Heart right ventricle (tissue), 16 donors: ENCODE results near the gene MBNL1. TPM values are rescaled to one million over a fixed set of nuclear protein-coding genes. Genes with fewer than 3 reads are reported as not detected.

Experiments
- ATAC-seq, 8 donors: fragments of 200-7000 bp; cut with Tn5 transposase; one replicate each; pipeline ENCODE4 v1.9.1; 2020; ENCODE audit warnings: mild to moderate bottlenecking in 8 of 8, moderate library complexity in 8 of 8, moderate number of reproducible peaks in 1 of 8
- DNase-seq, 2 donors: peaks; one replicate each; pipeline ENCODE4 v3.0.0-alpha.2; 2020
- H3K27ac ChIP-seq, 10 donors: fragments of 200-600 bp; sonication (generic) in 2 of 10; one replicate each; pipeline versions ENCODE4 v1.5.0 to v1.8.0; 2020 to 2022; ENCODE audit warnings: mild to moderate bottlenecking in 3 of 10
- H3K27me3 ChIP-seq, 7 donors: fragments of 200-600 bp; one replicate each; pipeline ENCODE4 v1.8.0; 2021 to 2022; ENCODE audit warnings: mild to moderate bottlenecking in 2 of 7
- H3K36me3 ChIP-seq, 9 donors: fragments of 200-600 bp; sonication (generic) in 1 of 9; one replicate each; pipeline versions ENCODE4 v1.5.0 to v1.8.0; 2020 to 2022; ENCODE audit warnings: mild to moderate bottlenecking in 2 of 9
- H3K4me1 ChIP-seq, 9 donors: fragments of 200-600 bp; sonication (generic) in 1 of 9; one replicate each; pipeline versions ENCODE4 v1.5.0 to v1.8.0; 2020 to 2022; ENCODE audit warnings: mild to moderate bottlenecking in 4 of 9
- H3K4me3 ChIP-seq, 10 donors: fragments of 200-600 bp; sonication (generic) in 2 of 10; one replicate each; pipeline versions ENCODE4 v1.5.0 to v1.8.0; 2020 to 2022; ENCODE audit warnings: mild to moderate bottlenecking in 7 of 10, moderate library complexity in 2 of 10
- H3K9me3 ChIP-seq, 11 donors: fragments of 200-600 bp in 10 of 11; sonication (generic) in 2 of 11; one replicate each; pipeline versions ENCODE4 v1.5.0 to v1.8.0; 2013 to 2022; ENCODE audit warnings: mild to moderate bottlenecking in 2 of 11, control low read depth in 1 of 11, moderate library complexity in 1 of 11
- CTCF ChIP-seq, 9 donors: fragments of 200-600 bp; sonication (generic) in 2 of 9; IDR thresholded peaks; one replicate each; pipeline versions ENCODE4 v1.5.0 to v1.8.0; 2021 to 2022; ENCODE audit warnings: antibody characterized with exemption in 9 of 9, mild to moderate bottlenecking in 5 of 9, moderate library complexity in 1 of 9
- WGBS, 2 donors: extraction: QIAGEN DNeasy Blood & Tissue Kit; methylation state at CpG; one replicate each; pipeline ENCODE4 v1.1.7; 2013; ENCODE audit warnings: inconsistent platforms in 1 of 2; 5-methylcytosine and 5-hydroxymethylcytosine counted together
- intact Hi-C, 10 donors: fragments of 100-400 bp; cut with DNase I; formaldehyde crosslinking; loops; one replicate each; pipeline versions ENCODE4 v1.11.1 to v1.14.2; 2022
- polyA plus RNA-seq, 2 donors: library from polyadenylated mRNA; stranded (reverse); fragments of 200-250 nt; gene quantifications; one replicate each; pipeline ENCODE4 v1.2.3, GENCODE V29; 2013
- total RNA-seq, 10 donors: library from RNA; stranded (reverse); fragmentation: NEBNext Ultra II Directional in 3 of 10; extraction: Animal tissue kit (Norgen Biotek cat#: 25700) in 3 of 10; gene quantifications; one replicate each; pipeline versions ENCODE4 v1.2.1 to v1.2.4, GENCODE V29; 2021 to 2023
- donor health status: Arrhythmogenic right ventricular cardiomyopathy.
- donor health status: ischemic (EF 13 %, LVEDD 7.1; RV severe dilation, severe dysfunction).
- donor health status: healthy with polysubstance abuse.
- donor health status: DM: no; HTN: yes; CAD: no.
- donor health status: DM: no; HTN: no; CAD: no.
- donor health status: ischemic (EF 25% LVEDD 6.9; RV normal size, moderate dysfunction).
- donor health status: ischemic (EF 25% LVEDD 5.7; RV mildly dilated, moderate dysfunction).
- donor health status: healthy.
- donor health status: DM: yes; HTN: yes; CAD: no.
- donor health status: Ischemic cardiomyopathy.
- donor health status: ischemic (EF 35%, LVEDD 5.7; RV mildly dilated, moderate dysfunction).
- donor health status: nonischemic (EF 11% LVEDD 7.7; RV severe dilation, severe dysfunction).
- donor health status: DM: yes; HTN: yes; CAD: no.
- donor health status: PGD.
- donor health status: ischemic (EF 29% LVEDD 5.4; RV normal size, mild dysfunction).
- donor health status: nonischemic (EF 23%, LVEDD 6.1; RV moderate dilation, normal function).

MBNL1 gene
- total and polyA plus RNA-seq, 12 donors, result 33.1 to 236 (median 189) TPM

- H3K27me3 ChIP-seq, result no peaks in the 10 kb centered on the region
- WGBS, 2 donors, result 81 to 85% methylated on average over 3 of the region's 3 CpGs
- ATAC-seq (no peak), DNase-seq (no peak)
- H3K9me3 ChIP-seq, result no peaks in the 10 kb centered on the region
- H3K4me1 ChIP-seq, result peaks cover 0 to 66% (median 17%) of the 10 kb centered on the region in 9 donors
- no peaks in the 10 kb centered on the region for H3K36me3 ChIP-seq
- H3K27ac ChIP-seq, result no peak overlapping the region
- TF ChIP-seq CTCF (IDR thresholded peaks at IDR 0.05), result no peak
- intact Hi-C loops, result loop anchor here in 3 of 10 donors (10.0 kb wide), 3 partner anchors 65 to 1775 kb away; no protein-coding TSS in a partner anchor
- no peak overlapping the region for H3K4me3 ChIP-seq
Measured at GRCh38 chr3:152260026-152260425, 8.7 kb upstream of the MBNL1 start.

- DNase-seq (no peak), ATAC-seq (no peak)
- no peak overlapping the region for H3K27ac ChIP-seq
- H3K27me3 ChIP-seq, result no peaks in the 10 kb centered on the region
- H3K4me3 ChIP-seq, result no peak overlapping the region
- intact Hi-C loops, result loop anchor here in 3 of 10 donors (10.0 kb wide), 3 partner anchors 66 to 1774 kb away; no protein-coding TSS in a partner anchor
- peaks cover 0 to 67% (median 19%) of the 10 kb centered on the region in 9 donors for H3K4me1 ChIP-seq
- no peaks in the 10 kb centered on the region for H3K36me3 ChIP-seq
- 93 to 97% methylated on average over 1 of the region's 1 CpG for WGBS, 2 donors
- TF ChIP-seq CTCF (IDR thresholded peaks at IDR 0.05), result no peak
- no peaks in the 10 kb centered on the region for H3K9me3 ChIP-seq
Measured at GRCh38 chr3:152260529-152260928, 8.2 kb upstream of the MBNL1 start.

GRCh38 chr3:152261329-152261728, 7.4 kb upstream of the MBNL1 start:
- ATAC-seq, result no peak
- peaks cover 0 to 68% (median 27%) of the 10 kb centered on the region in 9 donors for H3K4me1 ChIP-seq
- no peak for TF ChIP-seq CTCF (IDR thresholded peaks at IDR 0.05)
- no peak for DNase-seq
- H3K4me3 ChIP-seq, result no peak overlapping the region
- 91 to 95% methylated on average over 3 of the region's 3 CpGs for WGBS, 2 donors
- no peak overlapping the region for H3K27ac ChIP-seq
- H3K27me3 ChIP-seq, result no peaks in the 10 kb centered on the region
- no peaks in the 10 kb centered on the region for H3K9me3 ChIP-seq
- H3K36me3 ChIP-seq, result no peaks in the 10 kb centered on the region
- intact Hi-C loops, result loop anchor here in 3 of 10 donors (10.0 kb wide), 3 partner anchors 67 to 1773 kb away; no protein-coding TSS in a partner anchor

DNA sequence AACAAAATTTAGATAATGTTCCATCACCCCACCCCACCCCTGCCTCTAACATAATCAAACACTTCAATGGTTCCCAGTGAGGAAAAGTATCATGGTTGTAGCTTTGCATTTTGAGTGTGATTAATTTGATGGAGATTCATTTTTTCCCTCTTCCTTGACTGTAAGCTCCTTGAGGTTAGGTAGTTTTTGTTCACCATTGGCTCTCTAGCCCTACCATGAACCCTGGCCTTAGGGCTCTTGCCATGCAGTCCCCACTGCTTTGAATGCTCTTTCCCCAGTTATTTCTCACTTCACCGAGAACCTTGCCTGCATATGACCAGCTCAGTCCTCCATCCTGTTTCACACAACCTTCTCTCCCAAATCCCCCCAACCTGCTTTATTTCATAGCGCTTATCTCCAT, 5.0 kb upstream of the MBNL1 start:
- WGBS, 2 donors, result 71 to 96% methylated on average over 2 of the region's 2 CpGs
- DNase-seq (no peak), ATAC-seq (no peak)
- no peak overlapping the region for H3K4me3 ChIP-seq
- H3K36me3 ChIP-seq, result no peaks in the 10 kb centered on the region
- H3K27ac ChIP-seq, result peak overlapping the region in 5 of 10 donors; percentile 9 to 98 (median 17)
- no peak for TF ChIP-seq CTCF (IDR thresholded peaks at IDR 0.05)
- intact Hi-C loops, result loop anchor here in 3 of 10 donors (10.0 kb wide), 3 partner anchors 69 to 1771 kb away; no protein-coding TSS in a partner anchor
- H3K27me3 ChIP-seq, result no peaks in the 10 kb centered on the region
- H3K9me3 ChIP-seq, result no peaks in the 10 kb centered on the region
- peaks cover 9 to 64% (median 39%) of the 10 kb centered on the region in 9 donors for H3K4me1 ChIP-seq
